ENCODE data around the gene TREM1. TPM values are rescaled to one million over a fixed set of nuclear protein-coding genes. Genes with fewer than 3 reads are reported as not detected.

The TREM1 gene
- total RNA-seq, 1 experiment from 2014 or later, result not detected

DNA sequence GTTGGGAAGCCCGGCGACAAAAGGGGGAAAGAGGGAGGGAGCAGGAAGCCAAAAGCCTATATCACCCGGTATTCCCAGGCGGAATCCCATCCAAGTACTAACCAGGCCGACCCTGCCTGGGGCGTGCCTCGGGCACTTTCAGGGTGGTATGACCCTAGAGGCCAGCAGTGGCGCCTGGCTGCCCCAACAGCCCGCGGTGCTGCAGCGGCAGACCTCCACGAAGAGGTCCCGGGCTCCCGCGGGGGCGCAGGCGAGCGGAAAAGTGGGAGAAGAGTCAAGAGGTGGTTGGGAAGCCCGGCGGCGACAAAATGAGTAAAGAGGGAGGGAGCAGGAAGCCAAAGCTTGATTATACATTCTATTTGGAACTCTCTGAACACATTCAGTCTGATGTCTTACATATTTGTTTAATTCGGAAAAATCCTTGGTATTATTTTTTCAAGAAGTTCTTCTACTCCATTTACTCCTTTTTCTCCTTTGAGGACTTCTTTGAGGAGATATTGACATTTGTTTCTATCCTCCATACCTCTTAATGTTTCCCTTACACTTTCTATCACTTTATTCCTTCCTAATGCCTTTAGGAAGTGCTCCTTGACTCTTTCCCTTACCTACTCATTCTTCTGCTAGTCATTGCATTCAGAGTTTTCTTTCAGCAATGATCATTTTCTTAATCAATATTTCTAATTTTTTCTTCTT is 46.9 kb downstream of the TREM1 start:
- H3K4me1 ChIP-seq, result no peaks in the 10 kb centered on the region
- H3K27me3 Mint-ChIP-seq (ENCODE audit: insufficient read depth, unreplicated experiment), result peaks cover 40% of the 10 kb centered on the region
- H3K27ac Mint-ChIP-seq (ENCODE audit: unreplicated experiment), result no peak overlapping the region
- H3K9me3 Mint-ChIP-seq (ENCODE audit: unreplicated experiment), result no peaks in the 10 kb centered on the region
- H3K4me3 ChIP-seq (ENCODE audit: low read depth, low read length), result no peak overlapping the region
- TF ChIP-seq, protein P1, sequence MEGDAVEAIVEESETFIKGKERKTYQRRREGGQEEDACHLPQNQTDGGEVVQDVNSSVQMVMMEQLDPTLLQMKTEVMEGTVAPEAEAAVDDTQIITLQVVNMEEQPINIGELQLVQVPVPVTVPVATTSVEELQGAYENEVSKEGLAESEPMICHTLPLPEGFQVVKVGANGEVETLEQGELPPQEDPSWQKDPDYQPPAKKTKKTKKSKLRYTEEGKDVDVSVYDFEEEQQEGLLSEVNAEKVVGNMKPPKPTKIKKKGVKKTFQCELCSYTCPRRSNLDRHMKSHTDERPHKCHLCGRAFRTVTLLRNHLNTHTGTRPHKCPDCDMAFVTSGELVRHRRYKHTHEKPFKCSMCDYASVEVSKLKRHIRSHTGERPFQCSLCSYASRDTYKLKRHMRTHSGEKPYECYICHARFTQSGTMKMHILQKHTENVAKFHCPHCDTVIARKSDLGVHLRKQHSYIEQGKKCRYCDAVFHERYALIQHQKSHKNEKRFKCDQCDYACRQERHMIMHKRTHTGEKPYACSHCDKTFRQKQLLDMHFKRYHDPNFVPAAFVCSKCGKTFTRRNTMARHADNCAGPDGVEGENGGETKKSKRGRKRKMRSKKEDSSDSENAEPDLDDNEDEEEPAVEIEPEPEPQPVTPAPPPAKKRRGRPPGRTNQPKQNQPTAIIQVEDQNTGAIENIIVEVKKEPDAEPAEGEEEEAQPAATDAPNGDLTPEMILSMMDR (IDR thresholded peaks at IDR 0.05; ENCODE audit: insufficient read depth in 1 of 2, low read depth in 1 of 2, low read length in 1 of 2, severe bottlenecking in 1 of 2, unreplicated experiment in 1 of 2), result no peak
- BruUV-seq (replicated peaks), result no TSS peak
- no peaks in the 10 kb centered on the region for H3K4me1 Mint-ChIP-seq (ENCODE audit: low read depth, unreplicated experiment)
- POLR2A ChIA-PET, result no interaction called here
- DNase-seq, result no peak
- no peaks in the 10 kb centered on the region for H3K36me3 ChIP-seq (ENCODE audit: control insufficient read depth, insufficient read depth, low read length)
- no peaks in the 10 kb centered on the region for H3K9me3 ChIP-seq
- CTCF ChIA-PET, result no interaction called here
- no peaks in the 10 kb centered on the region for H3K36me3 Mint-ChIP-seq (ENCODE audit: insufficient read depth, unreplicated experiment)
- H3K27me3 ChIP-seq (replicated peaks; ENCODE audit: control insufficient read depth, insufficient read depth, low read length), result no peaks in the 10 kb centered on the region; the same call in 1 of the 2 replicates
- intact Hi-C loops (cut with micrococcal nuclease; ENCODE audit: unreplicated experiment), result no loop called here
- no peak overlapping the region for H3K4me3 Mint-ChIP-seq (ENCODE audit: unreplicated experiment)

DNA sequence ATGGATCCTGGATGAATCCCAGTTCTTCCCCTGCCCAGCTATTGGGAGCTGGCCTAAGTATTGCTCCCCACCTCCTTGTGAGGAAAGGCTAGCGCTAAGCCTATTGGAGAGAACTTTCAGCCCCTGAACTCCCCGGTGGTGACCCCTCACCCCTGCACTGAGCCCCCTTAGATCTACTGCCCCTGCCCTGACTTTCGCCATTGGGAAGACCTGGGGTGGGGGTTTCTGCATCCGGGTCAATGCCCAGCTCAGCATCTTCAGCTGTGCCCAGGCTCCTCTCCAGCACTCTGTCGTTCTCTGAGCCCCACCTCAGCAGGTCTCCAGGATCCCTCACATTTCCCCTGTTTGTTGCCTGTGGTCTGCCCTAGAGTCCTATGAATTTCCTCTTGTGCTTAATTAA is 49.4 kb downstream of the TREM1 start:
- TF ChIP-seq, protein P1 (IDR thresholded peaks at IDR 0.05; ENCODE audit: insufficient read depth in 1 of 2, low read depth in 1 of 2, low read length in 1 of 2, severe bottlenecking in 1 of 2, unreplicated experiment in 1 of 2), result no peak
- H3K4me3 ChIP-seq (ENCODE audit: low read depth, low read length), result no peak overlapping the region
- CTCF ChIA-PET, result no interaction called here
- H3K36me3 ChIP-seq (ENCODE audit: control insufficient read depth, insufficient read depth, low read length), result no peaks in the 10 kb centered on the region
- Mint-ChIP-seq H3K4me1 (ENCODE audit: low read depth, unreplicated experiment) (no peaks in the 10 kb centered on the region), H3K27me3 (ENCODE audit: insufficient read depth, unreplicated experiment) (peaks cover 34% of the 10 kb centered on the region), H3K9me3 (ENCODE audit: unreplicated experiment) (no peaks in the 10 kb centered on the region), H3K36me3 (ENCODE audit: insufficient read depth, unreplicated experiment) (no peaks in the 10 kb centered on the region), H3K4me3 (ENCODE audit: unreplicated experiment) (no peak overlapping the region), H3K27ac (ENCODE audit: unreplicated experiment) (no peak overlapping the region)
- H3K4me1 ChIP-seq, result no peaks in the 10 kb centered on the region
- BruUV-seq (replicated peaks), result no TSS peak
- no peaks in the 10 kb centered on the region for H3K9me3 ChIP-seq
- no peak for DNase-seq
- POLR2A ChIA-PET, result no interaction called here
- no peaks in the 10 kb centered on the region; the same call in 1 of the 2 replicates for H3K27me3 ChIP-seq (replicated peaks; ENCODE audit: control insufficient read depth, insufficient read depth, low read length)
- intact Hi-C loops (cut with micrococcal nuclease; ENCODE audit: unreplicated experiment), result no loop called here

GRCh38 chr6:41236276-41236675 is 50.2 kb downstream of the TREM1 start:
- no peaks in the 10 kb centered on the region for H3K4me1 Mint-ChIP-seq (ENCODE audit: low read depth, unreplicated experiment)
- BruUV-seq (replicated peaks), result no TSS peak
- TF ChIP-seq, protein P1 (IDR thresholded peaks at IDR 0.05; ENCODE audit: insufficient read depth in 1 of 2, low read depth in 1 of 2, low read length in 1 of 2, severe bottlenecking in 1 of 2, unreplicated experiment in 1 of 2), result no peak
- H3K36me3 ChIP-seq (ENCODE audit: control insufficient read depth, insufficient read depth, low read length), result no peaks in the 10 kb centered on the region
- H3K4me3 ChIP-seq (ENCODE audit: low read depth, low read length), result no peak overlapping the region
- CTCF ChIA-PET, result no interaction called here
- POLR2A ChIA-PET, result no interaction called here
- H3K27me3 Mint-ChIP-seq (ENCODE audit: insufficient read depth, unreplicated experiment), result peaks cover 34% of the 10 kb centered on the region
- no peaks in the 10 kb centered on the region for H3K9me3 ChIP-seq
- no peaks in the 10 kb centered on the region for H3K9me3 Mint-ChIP-seq (ENCODE audit: unreplicated experiment)
- no peak overlapping the region for H3K4me3 Mint-ChIP-seq (ENCODE audit: unreplicated experiment)
- H3K27me3 ChIP-seq (replicated peaks; ENCODE audit: control insufficient read depth, insufficient read depth, low read length), result no peaks in the 10 kb centered on the region
- no peak overlapping the region for H3K27ac Mint-ChIP-seq (ENCODE audit: unreplicated experiment)
- intact Hi-C loops (cut with micrococcal nuclease; ENCODE audit: unreplicated experiment), result no loop called here
- DNase-seq, result no peak
- no peaks in the 10 kb centered on the region for H3K36me3 Mint-ChIP-seq (ENCODE audit: insufficient read depth, unreplicated experiment)
- no peaks in the 10 kb centered on the region for H3K4me1 ChIP-seq

Measured in Caco-2 (cell line).